PC-3 (cell line): Measurements from ENCODE around the gene FMO3.
A peak's percentile ranks its signal among the peaks of the same experiment; 100 is the strongest.

ENCODE experiments used
- CTCF ChIP-seq: fragments of 300-600 bp; sonication (generic); conservative IDR thresholded peaks from 2 replicates; pipeline ENCODE4 v1.5.1; 2017; ENCODE audit warnings: antibody characterized with exemption, low read depth, mild to moderate bottlenecking, low read length
- EZH2 ChIP-seq: fragments of 300-600 bp; sonication (generic); IDR thresholded peaks from one replicate; pipeline ENCODE4 v1.6.1; 2017; ENCODE audit warnings: antibody characterized with exemption, mild to moderate bottlenecking, low read length; ENCODE audit not compliant: unreplicated experiment
- EZH2phosphoT487 ChIP-seq: fragments of 300-600 bp; sonication (generic); IDR thresholded peaks from 2 replicates; pipeline ENCODE4 v1.6.1; 2018; ENCODE audit warnings: mild to moderate bottlenecking, antibody characterized with exemption, low read length, borderline replicate concordance

GRCh38 chr1:171141688-171142415 is 51.1 kb downstream of the FMO3 start:
- TF ChIP-seq CTCF (0 out of 2 replicates have a peak, but pooled peaks have one; percentile 12), EZH2 (no peak), EZH2phosphoT487 (no peak)
